HG03520 (cell line): ENCODE results near the gene CASP14.
"Not testable (repeated sequence)": the region's sequence is repeated elsewhere in the genome, so short reads cannot be mapped to it uniquely, and the experiment has no call there.

ENCODE experiments used
- ATAC-seq: cut with Tn5 transposase; IDR thresholded peaks from one replicate; pipeline ENCODE4 v1.9.1; 2021; ENCODE audit warnings: mild to moderate bottlenecking, moderate library complexity; ENCODE audit not compliant: unreplicated experiment

Gene CASP14, protein sequence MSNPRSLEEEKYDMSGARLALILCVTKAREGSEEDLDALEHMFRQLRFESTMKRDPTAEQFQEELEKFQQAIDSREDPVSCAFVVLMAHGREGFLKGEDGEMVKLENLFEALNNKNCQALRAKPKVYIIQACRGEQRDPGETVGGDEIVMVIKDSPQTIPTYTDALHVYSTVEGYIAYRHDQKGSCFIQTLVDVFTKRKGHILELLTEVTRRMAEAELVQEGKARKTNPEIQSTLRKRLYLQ

DNA sequence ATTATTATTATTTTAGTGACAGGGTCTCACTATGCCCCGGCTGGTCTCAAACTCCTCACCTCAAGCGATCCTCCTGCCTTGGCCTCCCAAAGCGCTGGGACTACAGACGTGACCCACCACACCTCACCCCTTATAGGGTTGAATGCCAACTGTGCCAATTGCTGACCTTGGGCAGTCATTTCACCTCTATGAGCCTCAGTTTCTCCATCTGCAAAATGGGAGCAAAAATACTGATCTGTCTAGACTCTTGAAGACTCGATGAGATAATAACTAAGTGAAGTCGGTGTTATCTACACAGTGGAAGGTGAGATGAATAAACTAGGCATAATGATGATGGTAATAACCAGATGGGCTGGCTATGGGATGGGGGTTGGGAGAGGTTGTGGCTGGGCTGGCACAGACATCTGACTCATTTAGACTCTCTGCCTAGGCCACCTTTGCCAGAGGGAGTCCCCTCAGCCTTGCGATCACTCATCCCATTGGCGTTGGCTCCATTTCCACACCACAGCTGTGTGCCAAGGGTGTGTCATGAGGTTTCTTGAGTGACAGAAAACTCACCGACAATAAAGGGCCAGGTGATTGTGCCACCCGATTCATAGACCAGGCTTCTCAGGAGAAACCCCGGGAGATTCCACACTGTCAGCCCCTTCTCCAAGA is at the start of gene CASP14:
Gene CASP14, plus strand, starts transcription at position 596 of the 657 bp plus-strand sequence. CDS start 2,772 bp downstream, outside the sequence.
- no peak for ATAC-seq

DNA sequence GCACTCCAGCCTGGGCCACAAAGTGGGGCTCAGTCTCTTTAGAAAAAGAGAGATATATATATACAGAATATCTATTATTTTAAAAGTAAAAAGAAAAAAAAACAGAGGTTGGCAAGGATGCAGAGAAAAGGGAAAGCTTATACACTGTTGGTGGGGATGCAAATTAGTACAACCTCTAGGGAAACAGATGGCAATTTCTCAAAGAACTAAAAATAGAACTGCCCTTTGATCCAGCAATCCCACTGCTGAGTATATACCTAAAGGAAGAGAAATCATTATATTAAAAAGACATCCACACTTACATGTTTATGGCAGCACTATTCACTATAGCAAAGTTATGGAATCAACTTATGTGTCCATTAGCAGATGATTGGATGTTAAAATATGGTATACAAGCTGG is 41.0 kb upstream of the CASP14 start:
- no peak for ATAC-seq

DNA sequence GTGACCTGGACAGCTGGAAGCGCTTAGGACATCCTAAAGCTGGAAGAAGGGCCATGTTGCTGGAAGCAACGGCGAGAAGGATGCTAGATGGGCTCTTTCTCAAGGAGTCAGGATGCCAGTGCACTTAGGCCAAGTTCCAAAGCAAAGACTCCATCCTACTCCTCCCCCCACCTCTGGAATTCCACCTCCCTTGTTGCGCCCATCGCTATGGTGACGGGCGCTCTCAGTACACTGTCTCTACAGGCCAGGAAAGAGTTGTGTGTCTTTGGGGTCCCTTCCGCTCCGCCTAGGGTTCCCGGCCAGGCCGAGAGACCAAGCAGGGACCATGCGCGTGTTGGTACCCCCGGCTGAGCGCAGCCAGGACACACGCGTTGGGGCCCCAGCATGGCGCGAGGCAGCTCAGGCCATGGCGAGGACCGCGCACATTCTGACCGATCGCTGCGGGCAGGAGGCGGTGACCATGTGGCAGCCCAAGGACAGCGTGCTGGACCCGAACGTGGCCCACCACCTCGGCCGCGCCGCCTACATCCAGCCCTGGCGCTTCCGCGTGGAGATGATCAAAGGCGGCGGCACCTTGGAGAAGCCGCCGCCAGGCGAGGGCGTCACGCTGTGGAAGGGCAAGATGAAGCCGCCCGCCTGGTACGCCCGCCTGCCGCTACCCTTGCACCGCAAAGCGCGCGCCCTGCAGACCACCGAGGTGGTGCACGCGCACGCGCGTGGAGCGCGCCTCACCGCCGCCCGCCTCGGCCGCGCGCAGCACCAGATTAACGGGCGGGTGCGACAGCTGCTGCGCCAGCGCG is 38.6 kb upstream of the CASP14 start:
- no peak for ATAC-seq

DNA sequence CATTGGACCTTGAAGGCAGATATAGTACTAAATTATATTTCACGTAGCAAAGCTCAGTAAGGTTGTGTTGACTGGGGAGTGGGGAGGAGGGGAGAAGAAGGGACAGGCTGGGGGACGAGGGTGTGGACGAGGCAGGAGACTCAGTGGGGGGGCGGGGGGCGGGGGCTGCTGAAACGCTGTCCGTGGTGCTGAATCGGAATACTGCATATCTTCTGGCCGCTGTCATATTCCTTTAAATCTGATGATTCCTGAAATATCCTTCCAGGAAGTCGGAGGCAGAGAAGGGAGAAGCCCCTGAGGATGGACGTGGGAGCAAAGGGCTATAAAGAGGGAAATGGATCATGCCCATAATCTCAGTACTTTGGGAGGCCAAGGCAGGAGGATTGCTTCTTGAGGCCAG is 34.7 kb upstream of the CASP14 start:
- ATAC-seq = no peak

DNA sequence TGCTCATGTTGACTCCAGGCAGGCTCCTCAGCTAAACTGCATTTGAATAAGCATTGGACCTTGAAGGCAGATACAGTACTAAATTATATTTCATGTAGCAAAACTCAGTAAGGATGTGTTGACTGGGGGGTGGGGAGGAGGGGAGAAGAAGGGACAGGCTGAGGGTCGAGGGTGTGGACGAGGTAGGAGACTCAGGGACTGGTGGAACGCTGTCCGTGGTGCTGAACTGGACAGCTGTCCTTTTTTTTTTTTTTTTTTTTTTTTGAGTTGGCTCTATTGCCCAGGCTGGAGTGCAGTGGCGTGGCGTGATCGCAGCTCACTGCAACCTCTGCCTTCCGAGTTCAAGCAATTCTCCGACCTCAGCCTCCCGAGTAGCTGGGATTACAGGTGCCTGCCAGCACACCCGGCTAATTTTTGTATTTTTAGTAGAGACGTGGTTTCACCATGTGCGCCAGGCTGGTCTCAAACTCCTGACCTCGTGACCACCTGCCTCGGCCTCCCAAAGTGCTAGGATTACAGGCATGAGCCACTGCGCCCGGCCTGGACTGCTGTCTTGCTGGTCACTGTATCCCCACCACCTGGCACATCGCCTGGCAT is 33.2 kb upstream of the CASP14 start:
- no peak for ATAC-seq

DNA sequence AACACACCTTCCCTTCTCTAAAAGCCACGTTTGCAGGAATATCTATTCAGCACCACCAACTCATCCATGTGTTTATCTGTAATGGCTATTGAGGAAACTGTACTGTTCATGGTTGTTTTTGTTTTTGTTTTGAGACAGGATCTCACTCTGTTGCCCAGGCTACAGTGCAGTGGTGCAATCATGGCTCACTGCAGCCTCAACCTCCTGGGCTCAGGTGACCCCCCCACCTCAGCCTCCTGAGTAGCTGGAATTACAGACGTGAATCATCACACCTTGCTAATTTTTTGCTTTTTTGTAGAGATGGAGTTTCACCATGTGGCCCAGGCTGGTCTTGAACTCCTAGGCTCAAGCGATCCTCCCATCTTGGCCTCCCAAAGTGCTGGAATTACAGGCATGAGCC is 30.4 kb upstream of the CASP14 start:
- ATAC-seq = not testable (repeated sequence)

DNA sequence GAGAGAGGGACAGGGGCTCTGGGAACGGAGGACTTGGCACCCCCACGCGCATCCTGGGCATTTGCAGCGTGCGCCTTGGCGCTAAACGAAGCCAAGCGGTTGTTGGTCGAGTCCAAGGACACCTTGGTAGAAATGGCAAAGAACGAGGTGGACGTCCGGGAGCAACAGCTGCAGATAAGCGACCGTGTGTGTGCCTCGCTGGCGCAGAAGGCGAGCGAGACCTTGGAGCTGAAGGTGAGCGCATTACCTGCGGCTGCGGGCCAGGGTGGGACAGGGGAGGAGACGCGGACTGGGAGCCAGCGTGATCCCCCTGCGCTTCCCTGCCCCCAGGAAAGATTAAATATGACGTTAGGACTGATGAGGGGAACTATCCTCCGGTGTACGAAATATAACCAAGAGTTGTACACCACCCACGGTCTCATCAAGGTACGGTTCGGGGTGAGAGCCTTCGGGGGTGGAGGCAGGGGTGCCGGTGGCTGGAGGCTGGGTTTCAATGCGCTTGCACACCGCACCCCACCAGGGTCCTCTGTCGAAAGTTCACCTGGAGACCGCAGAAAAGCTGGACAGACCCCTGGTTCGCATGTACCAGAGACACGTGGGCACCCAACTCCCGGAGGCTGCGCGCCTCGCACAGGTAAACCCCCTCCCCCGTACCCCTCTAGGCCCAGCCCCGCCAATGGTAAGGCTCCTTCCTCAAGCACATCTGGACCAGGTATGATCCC is 27.8 kb upstream of the CASP14 start:
- no peak for ATAC-seq

DNA sequence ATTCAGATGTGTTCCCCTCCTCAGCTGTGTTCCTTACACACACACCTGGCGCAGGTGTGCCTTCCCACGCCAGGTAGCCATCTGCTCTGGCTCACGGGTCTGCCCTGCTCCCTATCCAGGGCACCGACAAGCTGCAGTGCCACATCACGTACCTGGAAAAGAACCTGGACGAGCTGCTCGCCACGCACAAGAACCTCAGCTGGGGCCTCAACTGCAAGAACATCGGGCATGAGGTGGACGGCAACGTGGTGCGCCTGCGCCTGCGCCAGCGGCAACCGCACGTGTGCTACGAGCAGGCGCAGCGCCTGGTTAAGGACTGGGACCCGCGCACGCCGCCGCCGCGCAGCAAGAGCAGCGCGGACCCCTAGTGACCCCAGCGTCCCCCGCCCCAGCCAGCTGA is 26.5 kb upstream of the CASP14 start:
- no peak for ATAC-seq

DNA sequence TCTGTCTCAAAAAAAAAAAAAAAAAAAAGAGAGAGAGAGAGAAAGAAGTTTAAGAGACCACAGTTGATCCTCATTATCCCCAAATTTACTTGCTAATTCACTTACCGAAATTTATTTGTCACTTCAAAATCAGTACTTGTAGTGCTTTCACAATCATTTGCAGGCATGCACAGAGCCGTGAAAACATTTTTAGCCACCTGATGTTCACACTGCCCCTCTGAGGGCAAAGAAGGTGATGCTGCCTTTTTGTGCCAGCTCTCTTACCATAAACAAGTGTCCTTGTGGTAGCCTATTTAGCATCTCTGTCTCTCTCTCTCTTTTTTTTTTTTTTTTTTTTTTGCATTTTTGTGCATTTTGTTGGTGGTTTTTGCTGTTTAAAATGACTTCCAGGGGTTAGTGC is 24.1 kb upstream of the CASP14 start:
- ATAC-seq = no peak

DNA sequence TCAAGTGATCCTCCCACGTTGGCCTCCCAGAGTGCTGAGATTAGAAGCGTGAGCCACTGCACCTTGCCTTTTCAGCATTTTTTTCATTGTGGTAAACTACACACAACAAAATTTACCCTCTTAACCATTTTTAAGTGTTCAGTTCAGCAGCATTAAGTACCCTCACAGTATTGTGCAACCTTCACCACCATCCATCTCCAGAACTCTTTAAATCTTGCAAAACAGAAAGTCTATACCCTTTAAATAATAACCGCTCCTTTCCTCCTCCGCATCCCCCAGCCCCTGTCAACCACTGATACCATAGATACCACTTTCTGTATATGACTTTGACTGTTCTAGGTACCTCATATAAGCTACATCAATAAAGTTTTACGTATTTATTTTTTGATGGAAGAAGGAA is 20.8 kb upstream of the CASP14 start:
- ATAC-seq = no peak

DNA sequence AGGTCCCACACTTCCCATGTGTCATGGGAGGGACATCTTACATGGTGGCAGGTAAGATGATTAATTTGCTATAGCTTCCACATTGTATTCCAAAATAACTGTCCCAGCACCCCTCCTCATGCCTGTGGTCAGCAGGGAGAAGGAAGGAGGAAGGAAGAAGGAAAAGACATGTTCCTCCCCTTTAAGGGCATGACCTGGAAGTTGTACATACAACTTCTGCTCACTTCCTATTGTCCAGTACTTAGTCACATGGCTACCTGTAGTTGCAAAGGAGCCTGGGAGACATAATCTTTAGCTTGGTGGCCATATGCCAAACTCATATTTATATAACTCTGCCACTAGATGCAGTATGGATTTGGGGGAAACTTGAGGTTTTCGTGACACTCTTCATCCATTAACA is 17.6 kb upstream of the CASP14 start:
- ATAC-seq = no peak

DNA sequence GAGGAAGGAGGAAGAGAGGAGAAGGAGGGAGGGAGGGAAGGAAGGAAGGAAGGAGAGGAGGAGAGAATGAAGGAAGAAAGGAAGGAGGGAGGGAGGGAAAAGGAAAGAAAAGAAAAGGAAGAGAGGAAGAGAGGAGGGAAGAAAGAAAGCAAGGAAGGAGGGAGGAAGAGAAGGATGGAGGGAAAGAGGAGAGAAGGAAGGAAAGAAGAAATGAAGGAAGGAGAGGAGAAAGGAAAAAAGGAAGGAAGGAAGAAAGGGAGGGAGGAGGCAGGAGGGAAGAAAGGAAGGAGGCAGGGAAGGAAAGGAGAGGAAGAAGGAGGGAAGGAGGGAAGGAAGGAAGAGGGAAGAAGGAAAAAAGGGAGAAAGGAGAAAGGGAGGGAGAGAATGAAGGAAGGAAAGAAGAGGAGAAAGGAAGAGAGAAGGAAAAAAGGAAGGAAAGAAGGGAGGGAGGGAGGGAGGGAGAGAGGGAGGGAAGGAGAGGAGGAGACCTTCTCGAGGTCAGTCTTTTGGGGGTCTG is 13.4 kb upstream of the CASP14 start:
- no peak for ATAC-seq

DNA sequence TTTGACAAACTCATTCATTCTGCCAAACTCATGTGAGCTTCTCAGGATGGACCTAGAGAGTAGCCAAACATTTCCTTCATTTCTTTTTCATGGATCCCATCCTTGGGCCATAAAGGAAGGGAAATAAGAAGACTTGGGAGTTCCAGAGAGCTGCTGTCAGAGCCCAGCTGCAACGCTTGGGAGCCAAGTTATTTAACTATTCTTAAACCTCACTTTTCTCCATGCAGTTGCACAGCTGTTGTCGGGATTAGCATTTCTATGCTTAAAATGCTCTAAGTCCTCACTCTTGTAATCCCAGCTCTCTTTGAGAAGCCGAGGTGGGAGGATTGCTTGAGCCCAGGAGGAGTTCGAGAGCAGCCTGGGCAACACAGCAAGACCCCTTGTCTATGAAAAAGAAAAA is 11.7 kb upstream of the CASP14 start:
- ATAC-seq = no peak

DNA sequence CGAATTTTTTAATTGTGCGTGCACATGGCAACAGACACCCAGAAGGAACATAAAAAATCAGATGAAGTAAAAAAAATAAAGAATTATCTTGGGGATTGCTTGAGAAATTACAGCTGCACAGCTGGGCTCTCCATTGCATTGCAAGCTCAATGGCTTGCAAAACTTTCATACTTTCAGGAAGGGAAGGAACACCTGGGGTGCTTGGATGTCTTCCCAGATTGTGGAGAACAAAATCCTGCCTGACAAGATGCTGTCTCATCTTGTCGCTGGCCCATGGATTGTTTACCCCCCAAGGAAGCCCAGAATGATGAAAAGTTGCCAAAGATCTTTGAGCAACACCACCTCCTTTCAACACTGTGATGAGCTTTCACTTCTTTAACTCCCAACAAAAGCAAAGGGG is 11.0 kb upstream of the CASP14 start:
- ATAC-seq = no peak

DNA sequence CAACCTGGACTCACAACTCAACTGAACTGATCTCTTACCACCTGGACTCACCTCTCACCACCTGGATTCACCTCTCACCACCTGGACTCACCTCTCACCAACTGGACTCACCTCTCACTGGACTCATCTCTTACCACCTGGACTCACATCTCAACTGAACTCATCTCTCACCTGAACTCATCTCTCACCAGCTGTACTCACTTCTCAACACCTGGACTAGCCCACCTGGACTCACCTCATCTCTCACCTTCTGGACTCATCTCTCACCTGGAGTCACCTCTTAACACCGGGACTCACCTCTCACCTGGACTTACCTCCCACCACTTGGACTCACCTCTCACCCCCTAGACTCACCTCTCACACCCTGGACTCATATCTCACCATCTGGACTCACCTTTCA is 7.3 kb upstream of the CASP14 start:
- no peak for ATAC-seq

DNA sequence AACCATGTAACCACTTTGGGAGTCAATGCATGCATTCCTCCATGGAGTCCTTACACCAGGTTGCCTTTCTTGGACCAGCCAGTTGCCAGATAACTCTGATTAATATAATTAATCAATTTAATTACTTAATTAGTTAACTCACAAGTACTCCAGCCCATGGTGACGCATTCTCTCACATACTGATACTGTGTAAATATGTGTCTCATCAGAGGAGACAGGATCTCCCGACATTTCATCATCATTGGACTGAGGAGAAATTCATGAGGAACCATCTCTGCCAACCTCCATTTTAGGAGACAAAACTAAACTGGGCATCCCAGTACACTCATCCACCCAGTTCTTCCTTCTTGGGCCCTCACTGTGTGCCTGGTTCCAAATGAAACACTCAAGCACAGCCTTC is 6.5 kb upstream of the CASP14 start:
- ATAC-seq = no peak

DNA sequence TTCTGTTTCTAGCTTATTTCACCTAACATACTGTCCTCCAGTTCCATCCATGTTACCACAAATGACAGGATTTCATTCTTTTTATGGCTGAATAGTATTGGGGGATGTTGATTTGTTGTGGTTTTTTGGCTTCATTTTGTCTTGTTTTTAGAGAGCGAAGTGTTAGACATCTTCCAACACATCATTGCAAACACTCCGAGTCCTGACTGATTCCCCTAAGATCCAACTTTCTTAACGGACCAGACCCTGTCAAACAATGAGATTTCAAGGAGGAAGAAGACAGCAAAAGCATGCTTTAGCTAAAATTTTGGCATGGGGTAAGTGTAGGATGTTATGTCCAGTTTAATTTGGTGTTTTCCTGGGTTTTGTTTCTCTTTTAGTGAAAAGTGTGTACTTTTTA is 3.8 kb upstream of the CASP14 start:
- no peak for ATAC-seq

DNA sequence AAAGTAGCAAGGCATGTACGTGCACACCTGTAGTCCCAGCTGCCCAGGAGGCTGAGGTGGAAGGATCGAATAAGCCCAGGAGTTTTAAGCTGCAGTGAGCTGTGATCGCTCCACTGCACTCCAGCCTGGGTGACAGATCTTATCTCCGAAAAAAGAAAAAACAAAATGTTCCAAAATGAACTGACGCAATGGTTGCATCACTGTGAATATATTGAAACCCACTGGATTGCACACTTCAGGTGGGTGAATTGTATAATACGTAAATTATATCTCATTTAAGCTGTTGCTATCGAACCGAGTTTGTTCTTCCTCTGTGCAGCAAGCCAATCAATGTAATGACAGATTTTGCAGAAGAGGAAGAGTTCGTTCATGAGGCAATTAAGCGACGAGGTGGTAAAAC is 1.6 kb upstream of the CASP14 start:
- no peak for ATAC-seq

DNA sequence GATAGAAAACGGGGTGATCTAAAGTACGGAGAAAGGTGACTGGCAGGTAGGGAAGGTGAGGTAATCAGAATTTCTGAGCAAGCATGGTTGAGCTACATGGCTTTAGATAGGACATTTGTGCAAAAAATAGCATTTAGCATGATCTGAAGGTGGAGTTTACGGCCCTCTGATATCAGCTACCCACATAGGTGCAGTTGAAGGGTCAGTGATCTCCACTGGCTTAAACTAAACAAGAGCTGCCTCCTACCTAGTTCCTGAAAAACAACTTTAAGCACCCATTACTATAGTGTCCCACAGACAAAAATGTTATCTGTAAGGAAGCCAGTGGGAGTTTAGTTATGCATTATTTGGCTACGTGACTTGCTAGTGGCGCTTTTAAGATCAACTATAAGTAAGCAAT is 1.2 kb upstream of the CASP14 start:
- ATAC-seq = no peak

DNA sequence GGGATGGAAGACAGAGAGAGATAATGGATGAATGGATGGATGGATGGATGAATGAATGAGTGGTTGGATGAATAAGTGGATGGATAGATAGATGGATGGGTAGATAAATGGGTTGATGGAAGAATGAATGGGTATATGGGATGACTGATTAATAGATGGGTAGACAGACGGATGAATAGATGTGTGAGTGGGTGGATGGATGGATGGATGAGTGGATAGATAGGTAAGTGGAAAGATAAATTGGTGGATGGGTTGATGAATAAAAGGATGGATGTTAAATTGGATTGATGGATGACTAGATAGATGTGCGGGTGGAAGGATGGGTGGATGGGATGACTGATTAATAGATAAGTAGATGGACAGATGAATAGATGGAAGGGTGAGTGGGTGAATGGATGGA is 1.4 kb downstream of the CASP14 start:
- ATAC-seq = no peak

DNA sequence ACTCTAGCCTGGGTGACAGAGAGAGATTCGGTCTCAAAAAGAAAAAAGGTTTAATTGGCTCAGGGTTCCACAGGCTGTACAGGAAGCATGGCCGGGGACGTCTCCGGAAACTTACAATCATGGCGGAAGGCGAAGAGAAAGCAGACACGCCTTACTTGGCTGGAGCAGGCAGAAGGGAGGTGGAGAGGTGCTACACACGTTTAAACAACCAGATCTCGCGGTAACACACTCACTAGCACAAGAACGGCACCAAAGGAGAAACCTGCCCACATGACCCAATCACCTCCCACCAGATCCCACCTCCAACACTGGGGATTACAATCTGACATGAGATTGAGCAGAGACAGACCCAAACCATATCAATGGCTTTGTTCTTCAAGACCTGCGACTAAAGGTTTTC is 12.8 kb downstream of the CASP14 start:
- no peak for ATAC-seq
